ENCODE measurements around the gene POLR3C. TPM values are rescaled to one million over a fixed set of nuclear protein-coding genes. Genes with fewer than 3 reads are reported as not detected.
"Not testable (repeated sequence)": the region's sequence is repeated elsewhere in the genome, so short reads cannot be mapped to it uniquely, and the experiment has no call there.

POLR3C gene
- total RNA-seq, 4 donors from 2014 or later: 28.0 to 36.5 (median 32.7) TPM

GRCh38 chr1:145826030-145826429 is 2.0 kb downstream of the POLR3C start:
- no peak overlapping the region for H3K4me3 ChIP-seq (replicated peaks in 1 of 3)
- no peaks in the 10 kb centered on the region for H3K9me3 ChIP-seq
- no peaks in the 10 kb centered on the region for H3K27me3 ChIP-seq
- TF ChIP-seq CTCF (IDR thresholded peaks at IDR 0.05) (no peak), POLR2A (IDR thresholded peaks at IDR 0.05) (no peak)
- H3K36me3 ChIP-seq: peaks cover 40 to 41% of the 10 kb centered on the region in 2 donors
- DNase-seq: no peak
- intact Hi-C loops (cut with DNase I): no loop called here
- H3K4me1 ChIP-seq: peaks cover 10 to 13% of the 10 kb centered on the region in 2 donors
- WGBS, 2 donors: 96 to 98% methylated on average over 2 of the region's 2 CpGs
- no peak overlapping the region for H3K27ac ChIP-seq

- no peaks in the 10 kb centered on the region for H3K27me3 ChIP-seq
- no peak overlapping the region for H3K27ac ChIP-seq
- no peak for TF ChIP-seq CTCF (IDR thresholded peaks at IDR 0.05)
- no peak for TF ChIP-seq POLR2A (IDR thresholded peaks at IDR 0.05)
- DNase-seq: no peak
- H3K9me3 ChIP-seq: no peaks in the 10 kb centered on the region
- no peak overlapping the region for H3K4me3 ChIP-seq (replicated peaks in 1 of 3)
- peaks cover 48 to 50% of the 10 kb centered on the region in 2 donors for H3K36me3 ChIP-seq
- intact Hi-C loops (cut with DNase I): no loop called here
- peaks cover 10 to 13% of the 10 kb centered on the region in 2 donors for H3K4me1 ChIP-seq
Measured at GRCh38 chr1:145827966-145828365, 4.0 kb downstream of the POLR3C start.

- H3K27me3 ChIP-seq: no peaks in the 10 kb centered on the region
- H3K4me3 ChIP-seq (replicated peaks in 1 of 3): no peak overlapping the region
- intact Hi-C loops (cut with DNase I): no loop called here
- DNase-seq: no peak
- no peaks in the 10 kb centered on the region for H3K9me3 ChIP-seq
- peaks cover 54 to 56% of the 10 kb centered on the region in 2 donors for H3K36me3 ChIP-seq
- H3K4me1 ChIP-seq: peaks cover 10 to 13% of the 10 kb centered on the region in 2 donors
- TF ChIP-seq POLR2A (IDR thresholded peaks at IDR 0.05) (no peak), CTCF (IDR thresholded peaks at IDR 0.05) (no peak)
- H3K27ac ChIP-seq: no peak overlapping the region
Measured at GRCh38 chr1:145828367-145829026, 4.5 kb downstream of the POLR3C start.

- H3K4me3 ChIP-seq (replicated peaks in 1 of 3); intact Hi-C loops (cut with DNase I); H3K27me3 ChIP-seq; H3K4me1 ChIP-seq; H3K9me3 ChIP-seq; H3K27ac ChIP-seq; DNase-seq: not testable (repeated sequence)
- 92 to 100% methylated on average over 2 of the region's 2 CpGs for WGBS, 2 donors
- peaks cover 72 to 73% of the 10 kb centered on the region in 2 donors for H3K36me3 ChIP-seq
Measured at GRCh38 chr1:145830810-145831209, 6.8 kb downstream of the POLR3C start.

GRCh38 chr1:145837656-145838055 is 13.7 kb downstream of the POLR3C start:
- no peak for TF ChIP-seq POLR2A (IDR thresholded peaks at IDR 0.05)
- TF ChIP-seq CTCF (IDR thresholded peaks at IDR 0.05): no peak
- Histone ChIP-seq H3K4me3 (replicated peaks in 1 of 3) (no peak overlapping the region), H3K27me3 (no peaks in the 10 kb centered on the region), H3K36me3 (peaks cover 79 to 93% of the 10 kb centered on the region in 2 donors), H3K27ac (no peak overlapping the region), H3K4me1 (no peaks in the 10 kb centered on the region), H3K9me3 (no peaks in the 10 kb centered on the region)
- 93 to 100% methylated on average over 1 of the region's 1 CpG for WGBS, 2 donors
- DNase-seq: no peak
- intact Hi-C loops (cut with DNase I): no loop called here

All from thyroid gland (tissue), 4 donors.